Caco-2 (cell line): ENCODE results near the gene RBPJ. TPM values are rescaled to one million over a fixed set of nuclear protein-coding genes. Genes with fewer than 3 reads are reported as not detected.

ENCODE experiments used
- BruUV-seq: library from RNA; stranded (reverse); fragments of 400-500 nt; replicated peaks from 2 replicates; lab custom pipeline; 2021; lab: Mats Ljungman, UMichigan
- CTCF ChIA-PET: fragments of 300-600 bp; sonication (Branson Sonifier 250); formaldehyde crosslinking; loops from one replicate; lab custom pipeline; 2022; ENCODE audit warnings: antibody characterized with exemption; lab: Charles Lee
- POLR2A ChIA-PET: fragments of 300-600 bp; sonication (Branson Sonifier 250); formaldehyde crosslinking; loops from one replicate; lab custom pipeline; 2022; ENCODE audit warnings: antibody characterized with exemption; lab: Charles Lee
- DNase-seq, 2 experiments: peaks; one replicate each; pipeline versions ENCODE4 v3.0.0 to v3.0.0-alpha.2; 2020 to 2022
- H3K27me3 ChIP-seq: replicated peaks from 2 replicates; pipeline ENCODE4 v1.6.0; 2011; ENCODE audit warnings: low read length; ENCODE audit not compliant: control insufficient read depth, insufficient read depth
- H3K36me3 ChIP-seq: 2 replicates; pipeline ENCODE4 v1.5.1; 2011; ENCODE audit warnings: low read length; ENCODE audit not compliant: control insufficient read depth, insufficient read depth
- H3K4me1 ChIP-seq: fragments of 250-450 bp; sonication (Bioruptor Pico); 2 replicates; pipeline ENCODE4 v1.5.1; 2020; ENCODE audit warnings: mild to moderate bottlenecking
- H3K4me3 ChIP-seq: 2 replicates; pipeline ENCODE4 v1.5.1; 2011; ENCODE audit warnings: low read depth, mild to moderate bottlenecking, control low read depth, low read length
- H3K9me3 ChIP-seq: fragments of 250-450 bp; sonication (Bioruptor Pico); 2 replicates; pipeline ENCODE4 v1.5.1; 2020; ENCODE audit warnings: mild to moderate bottlenecking, moderate library complexity
- H3K27ac Mint-ChIP-seq: one replicate; pipeline ENCODE4 v1.8.0; 2022; ENCODE audit warnings: mixed read lengths; ENCODE audit not compliant: unreplicated experiment
- H3K27me3 Mint-ChIP-seq: one replicate; pipeline ENCODE4 v1.8.0; 2022; ENCODE audit warnings: mixed read lengths; ENCODE audit not compliant: insufficient read depth, unreplicated experiment
- H3K36me3 Mint-ChIP-seq: one replicate; pipeline ENCODE4 v1.8.0; 2022; ENCODE audit warnings: mild to moderate bottlenecking, mixed read lengths; ENCODE audit not compliant: insufficient read depth, unreplicated experiment
- H3K4me1 Mint-ChIP-seq: one replicate; pipeline ENCODE4 v1.8.0; 2022; ENCODE audit warnings: low read depth, mixed read lengths; ENCODE audit not compliant: unreplicated experiment
- H3K4me3 Mint-ChIP-seq: one replicate; pipeline ENCODE4 v1.8.0; 2022; ENCODE audit warnings: mild to moderate bottlenecking, moderate library complexity, mixed read lengths; ENCODE audit not compliant: unreplicated experiment
- H3K9me3 Mint-ChIP-seq: one replicate; pipeline ENCODE4 v1.8.0; 2022; ENCODE audit warnings: mixed read lengths; ENCODE audit not compliant: unreplicated experiment
- CTCF ChIP-seq, 2 experiments: fragments of 200-600 bp in 1 of 2; IDR thresholded peaks; 1 replicate in 1 of 2; 2 replicates in 1 of 2; pipeline versions ENCODE4 v1.5.1 to v1.8.0; 2011 to 2022; ENCODE audit warnings: antibody characterized with exemption in 1 of 2, control low read depth in 1 of 2, inconsistent platforms in 1 of 2, low read depth in 1 of 2, low read length in 1 of 2, mild to moderate bottlenecking in 1 of 2, moderate library complexity in 1 of 2; ENCODE audit not compliant: insufficient read depth in 1 of 2, severe bottlenecking in 1 of 2, unreplicated experiment in 1 of 2
- intact Hi-C: fragments of 100-400 bp; cut with micrococcal nuclease; formaldehyde crosslinking; loops from one replicate; pipeline ENCODE4 v1.10.0; 2022; ENCODE audit not compliant: unreplicated experiment
- total RNA-seq: library from RNA; stranded (reverse); gene quantifications from 2 replicates; pipeline ENCODE4 v1.2.3, GENCODE V29; 2022

Gene RBPJ
- total RNA-seq, 1 experiment from 2014 or later: 38.8 TPM

GRCh38 chr4:26285272-26285671, 35.5 kb upstream of the RBPJ start:
- no peak overlapping the region for H3K4me3 ChIP-seq
- no peaks in the 10 kb centered on the region for H3K36me3 Mint-ChIP-seq
- H3K4me1 Mint-ChIP-seq: no peaks in the 10 kb centered on the region
- TF ChIP-seq CTCF (IDR thresholded peaks at IDR 0.05; ENCODE audit: insufficient read depth in 1 of 2, low read depth in 1 of 2, low read length in 1 of 2, severe bottlenecking in 1 of 2, unreplicated experiment in 1 of 2): no peak
- H3K27ac Mint-ChIP-seq: no peak overlapping the region
- intact Hi-C loops: no loop called here
- BruUV-seq: no TSS peak
- no peaks in the 10 kb centered on the region for H3K27me3 Mint-ChIP-seq
- POLR2A ChIA-PET: no interaction called here
- no peaks in the 10 kb centered on the region for H3K9me3 ChIP-seq
- H3K36me3 ChIP-seq: no peaks in the 10 kb centered on the region
- H3K27me3 ChIP-seq: no peaks in the 10 kb centered on the region
- DNase-seq: no peak
- CTCF ChIA-PET: no interaction called here
- H3K9me3 Mint-ChIP-seq: no peaks in the 10 kb centered on the region
- H3K4me1 ChIP-seq: no peaks in the 10 kb centered on the region
- no peak overlapping the region for H3K4me3 Mint-ChIP-seq

DNA sequence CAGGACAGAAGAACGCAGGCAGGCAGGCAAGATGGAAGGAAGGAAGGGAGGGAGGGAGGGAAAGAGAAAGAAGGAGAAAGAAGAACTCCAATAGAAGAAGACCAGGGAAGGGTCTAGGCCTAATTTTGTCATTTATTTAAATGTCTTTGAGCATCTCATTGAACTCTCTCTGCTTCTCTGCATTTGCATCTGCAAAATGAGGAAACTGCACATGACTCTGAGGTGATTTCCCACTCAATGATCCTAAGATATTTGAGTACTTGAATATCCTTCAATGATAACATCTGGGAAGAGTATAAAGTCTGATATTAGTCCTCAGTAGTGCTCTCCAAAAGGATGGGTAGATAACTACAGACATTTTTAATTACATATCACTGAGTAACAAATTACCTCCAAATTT, 33.1 kb upstream of the RBPJ start:
- POLR2A ChIA-PET: no interaction called here
- H3K4me3 ChIP-seq: no peak overlapping the region
- H3K9me3 ChIP-seq: no peaks in the 10 kb centered on the region
- no peaks in the 10 kb centered on the region for H3K4me1 Mint-ChIP-seq
- no peak for DNase-seq
- H3K36me3 ChIP-seq: no peaks in the 10 kb centered on the region
- CTCF ChIA-PET: no interaction called here
- intact Hi-C loops: no loop called here
- no peaks in the 10 kb centered on the region for H3K9me3 Mint-ChIP-seq
- no peaks in the 10 kb centered on the region for H3K27me3 Mint-ChIP-seq
- no peak for TF ChIP-seq CTCF (IDR thresholded peaks at IDR 0.05; ENCODE audit: insufficient read depth in 1 of 2, low read depth in 1 of 2, low read length in 1 of 2, severe bottlenecking in 1 of 2, unreplicated experiment in 1 of 2)
- H3K27me3 ChIP-seq: no peaks in the 10 kb centered on the region
- no peaks in the 10 kb centered on the region for H3K4me1 ChIP-seq
- H3K27ac Mint-ChIP-seq: no peak overlapping the region
- no peak overlapping the region for H3K4me3 Mint-ChIP-seq
- no peaks in the 10 kb centered on the region for H3K36me3 Mint-ChIP-seq
- no TSS peak for BruUV-seq

- Histone ChIP-seq H3K36me3 (no peaks in the 10 kb centered on the region), H3K27me3 (no peaks in the 10 kb centered on the region; the same call in 1 of the 2 replicates), H3K9me3 (no peaks in the 10 kb centered on the region), H3K4me1 (no peaks in the 10 kb centered on the region), H3K4me3 (no peak overlapping the region)
- no TSS peak for BruUV-seq
- no peak for DNase-seq
- H3K27ac Mint-ChIP-seq: no peak overlapping the region
- ChIA-PET CTCF (no interaction called here), POLR2A (no interaction called here)
- no peaks in the 10 kb centered on the region for H3K36me3 Mint-ChIP-seq
- no peak overlapping the region for H3K4me3 Mint-ChIP-seq
- no peak for TF ChIP-seq CTCF (IDR thresholded peaks at IDR 0.05; ENCODE audit: insufficient read depth in 1 of 2, low read depth in 1 of 2, low read length in 1 of 2, severe bottlenecking in 1 of 2, unreplicated experiment in 1 of 2)
- no peaks in the 10 kb centered on the region for H3K4me1 Mint-ChIP-seq
- H3K27me3 Mint-ChIP-seq: no peaks in the 10 kb centered on the region
- intact Hi-C loops: no loop called here
- H3K9me3 Mint-ChIP-seq: no peaks in the 10 kb centered on the region
These were observed 32.4 kb upstream of the RBPJ start for GRCh38 chr4:26288355-26288909.
